ENCODE measurements around the gene TRAPPC13. TPM values are rescaled to one million over a fixed set of nuclear protein-coding genes. Genes with fewer than 3 reads are reported as not detected.
A peak's percentile ranks its signal among the peaks of the same experiment; 100 is the strongest.

Gene TRAPPC13
- total RNA-seq, 1 donor from 2014 or later, result 53.1 TPM

- TF ChIP-seq EZH2phosphoT487 (IDR thresholded peaks at IDR 0.05), result no peak
- no peak for TF ChIP-seq EZH2 (IDR thresholded peaks at IDR 0.05)
- no peak for TF ChIP-seq CTCF (IDR thresholded peaks at IDR 0.05)
- Mint-ChIP-seq H3K9me3 (no peaks in the 10 kb centered on the region), H3K4me3 (no peak overlapping the region), H3K27me3 (ENCODE audit: insufficient read depth, low read depth) (no peaks in the 10 kb centered on the region), H3K36me3 (peaks cover 4% of the 10 kb centered on the region), H3K4me1 (no peaks in the 10 kb centered on the region), H3K27ac (no peak overlapping the region)
- Histone ChIP-seq H3K4me3 (no peak overlapping the region), H4K20me1 (ENCODE audit: low read depth) (no peaks in the 10 kb centered on the region), H2AFZ (replicated peaks) (no peak overlapping the region), H3K4me1 (peaks cover 16% of the 10 kb centered on the region), H3F3A (ENCODE audit: low read depth) (peaks cover 15% of the 10 kb centered on the region), H3K27me3 (no peaks in the 10 kb centered on the region), H3K4me2 (peak overlapping the region; percentile 60), H3K36me3 (peaks cover 6% of the 10 kb centered on the region), H3K79me2 (ENCODE audit: low read depth) (no peaks in the 10 kb centered on the region), H3K9ac (peak overlapping the region; percentile 35), H3K9me3 (ENCODE audit: low read depth) (no peaks in the 10 kb centered on the region), H3K27ac (peak overlapping the region; percentile 71)
- DNase-seq (ENCODE audit: low spot score), result peak; percentile 23
These were observed 23.1 kb downstream of the TRAPPC13 start for GRCh38 chr5:65647941-65648340.

GRCh38 chr5:65651144-65651543, 26.3 kb downstream of the TRAPPC13 start:
- TF ChIP-seq EZH2phosphoT487 (IDR thresholded peaks at IDR 0.05) (no peak), CTCF (IDR thresholded peaks at IDR 0.05) (no peak), EZH2 (IDR thresholded peaks at IDR 0.05) (no peak)
- Mint-ChIP-seq H3K4me3 (no peak overlapping the region), H3K27me3 (ENCODE audit: insufficient read depth, low read depth) (no peaks in the 10 kb centered on the region)

GRCh38 chr5:65654713-65655112, 29.9 kb downstream of the TRAPPC13 start:
- H3K9me3 ChIP-seq (ENCODE audit: low read depth), result no peaks in the 10 kb centered on the region
- no peaks in the 10 kb centered on the region for H4K20me1 ChIP-seq (ENCODE audit: low read depth)
- Mint-ChIP-seq H3K4me3 (no peak overlapping the region), H3K36me3 (peaks cover 2% of the 10 kb centered on the region), H3K27me3 (ENCODE audit: insufficient read depth, low read depth) (no peaks in the 10 kb centered on the region), H3K27ac (no peak overlapping the region), H3K4me1 (no peaks in the 10 kb centered on the region), H3K9me3 (no peaks in the 10 kb centered on the region)
- peaks cover 6% of the 10 kb centered on the region for H3K36me3 ChIP-seq
- H3K4me3 ChIP-seq, result no peak overlapping the region
- H3F3A ChIP-seq (ENCODE audit: low read depth), result no peaks in the 10 kb centered on the region
- no peak for TF ChIP-seq EZH2phosphoT487 (IDR thresholded peaks at IDR 0.05)
- TF ChIP-seq CTCF (IDR thresholded peaks at IDR 0.05), result no peak
- no peak for TF ChIP-seq EZH2 (IDR thresholded peaks at IDR 0.05)
- H3K4me1 ChIP-seq, result no peaks in the 10 kb centered on the region
- H2AFZ ChIP-seq (replicated peaks), result no peak overlapping the region
- no peak overlapping the region for H3K27ac ChIP-seq
- no peaks in the 10 kb centered on the region for H3K79me2 ChIP-seq (ENCODE audit: low read depth)
- no peaks in the 10 kb centered on the region for H3K27me3 ChIP-seq
- H3K9ac ChIP-seq, result no peak overlapping the region
- DNase-seq (ENCODE audit: low spot score), result no peak
- no peak overlapping the region for H3K4me2 ChIP-seq

More at GRCh38 chr5:65651144-65651543, 26.3 kb downstream of the TRAPPC13 start:
- H3K9me3 ChIP-seq (ENCODE audit: low read depth), result no peaks in the 10 kb centered on the region
- no peaks in the 10 kb centered on the region for H3K79me2 ChIP-seq (ENCODE audit: low read depth)
- no peaks in the 10 kb centered on the region for H4K20me1 ChIP-seq (ENCODE audit: low read depth)
- H3K9ac ChIP-seq, result no peak overlapping the region
- H3F3A ChIP-seq (ENCODE audit: low read depth), result peaks cover 15% of the 10 kb centered on the region
- H3K36me3 Mint-ChIP-seq, result no peaks in the 10 kb centered on the region
- peaks cover 6% of the 10 kb centered on the region for H3K36me3 ChIP-seq
- H3K4me2 ChIP-seq, result no peak overlapping the region
- no peak overlapping the region for H3K27ac Mint-ChIP-seq
- peaks cover 16% of the 10 kb centered on the region for H3K4me1 ChIP-seq
- DNase-seq (ENCODE audit: low spot score), result no peak
- no peak overlapping the region for H3K27ac ChIP-seq
- H2AFZ ChIP-seq (replicated peaks), result no peak overlapping the region
- H3K4me3 ChIP-seq, result no peak overlapping the region
- no peaks in the 10 kb centered on the region for H3K27me3 ChIP-seq
- no peaks in the 10 kb centered on the region for H3K4me1 Mint-ChIP-seq
- H3K9me3 Mint-ChIP-seq, result no peaks in the 10 kb centered on the region

Data from neural progenitor cell (in vitro differentiated cells).